ENCODE measurements around the gene CRISPLD2.

The CRISPLD2 gene

GRCh38 chr16:84803146-84803545 is 16.6 kb upstream of the CRISPLD2 start:
- DNase-seq = no peak

DNA sequence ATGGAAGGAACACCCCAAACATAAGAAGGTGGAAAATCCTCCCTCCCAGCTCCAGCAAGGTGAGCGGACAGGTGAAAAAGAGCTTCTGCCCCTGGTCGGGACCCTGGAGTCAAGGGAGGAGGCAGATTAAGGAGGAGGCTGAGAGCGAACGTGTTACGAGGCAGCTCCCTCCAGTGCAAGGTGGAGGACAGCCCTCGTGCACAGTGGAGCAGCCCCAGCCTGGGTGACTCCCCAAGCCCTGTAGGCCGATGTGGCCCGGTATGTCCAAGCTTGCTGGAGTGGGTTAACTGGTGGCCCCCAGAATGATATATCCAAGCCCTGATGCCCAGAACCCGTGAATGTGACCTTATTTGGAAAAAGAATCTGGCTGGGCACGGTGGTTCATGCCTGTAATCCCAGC is 15.5 kb upstream of the CRISPLD2 start:
- no peak for DNase-seq

DNA sequence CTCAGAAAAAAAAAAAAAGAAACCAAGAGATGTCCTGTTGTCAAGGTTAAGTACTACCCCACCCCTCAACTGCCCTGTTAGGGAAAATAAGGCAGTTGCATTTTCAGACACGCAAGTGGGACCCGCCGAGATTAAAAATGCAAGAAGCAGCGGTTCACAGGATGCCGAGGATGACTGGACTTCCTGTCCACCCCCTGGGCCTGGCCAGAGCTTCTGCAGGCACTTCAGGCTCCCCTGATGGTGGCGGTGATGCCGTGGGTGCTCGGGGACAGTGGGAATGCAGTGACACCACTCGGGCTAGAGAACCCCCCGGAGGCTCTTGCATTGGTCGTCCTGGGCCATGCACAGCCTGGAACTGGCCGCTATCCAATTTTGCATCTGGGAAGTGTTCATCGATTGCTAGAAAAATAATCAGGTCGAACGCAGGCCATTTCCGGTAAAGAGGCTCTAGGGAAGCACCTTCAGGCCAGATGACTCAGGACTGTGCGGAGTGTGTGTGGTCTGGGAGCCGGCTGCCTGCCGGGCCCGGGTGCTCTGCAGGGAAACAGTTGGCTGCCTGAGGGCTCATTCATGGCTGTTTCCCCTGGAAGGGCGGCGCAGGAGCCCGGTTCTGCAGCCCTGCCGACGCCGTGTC is 13.4 kb upstream of the CRISPLD2 start:
- DNase-seq = no peak

- DNase-seq = no peak
Measured at GRCh38 chr16:84806890-84807258, 12.9 kb upstream of the CRISPLD2 start.

DNA sequence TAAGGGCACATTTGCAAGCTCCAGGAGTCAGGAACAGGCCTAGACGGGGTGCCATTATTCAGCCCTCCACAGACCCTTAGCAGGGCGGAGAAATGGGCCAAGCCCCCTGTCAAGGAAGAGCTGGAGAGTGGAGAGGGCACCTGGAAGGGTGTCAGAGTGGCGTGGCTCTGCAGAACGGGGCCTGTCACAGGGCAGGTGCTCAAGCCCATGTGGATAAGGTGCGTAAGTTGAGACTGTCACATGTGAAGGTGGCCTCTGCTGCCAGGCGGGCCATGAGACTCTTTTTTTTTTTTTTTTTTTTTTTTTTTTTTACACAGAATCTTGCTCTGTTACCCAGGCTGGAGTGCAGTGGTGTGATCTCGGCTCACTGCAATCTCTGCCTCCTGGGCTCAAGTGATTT is 12.0 kb upstream of the CRISPLD2 start:
- no peak for DNase-seq

- no peak for DNase-seq
Measured at GRCh38 chr16:84808826-84809225, 11.0 kb upstream of the CRISPLD2 start.

DNA sequence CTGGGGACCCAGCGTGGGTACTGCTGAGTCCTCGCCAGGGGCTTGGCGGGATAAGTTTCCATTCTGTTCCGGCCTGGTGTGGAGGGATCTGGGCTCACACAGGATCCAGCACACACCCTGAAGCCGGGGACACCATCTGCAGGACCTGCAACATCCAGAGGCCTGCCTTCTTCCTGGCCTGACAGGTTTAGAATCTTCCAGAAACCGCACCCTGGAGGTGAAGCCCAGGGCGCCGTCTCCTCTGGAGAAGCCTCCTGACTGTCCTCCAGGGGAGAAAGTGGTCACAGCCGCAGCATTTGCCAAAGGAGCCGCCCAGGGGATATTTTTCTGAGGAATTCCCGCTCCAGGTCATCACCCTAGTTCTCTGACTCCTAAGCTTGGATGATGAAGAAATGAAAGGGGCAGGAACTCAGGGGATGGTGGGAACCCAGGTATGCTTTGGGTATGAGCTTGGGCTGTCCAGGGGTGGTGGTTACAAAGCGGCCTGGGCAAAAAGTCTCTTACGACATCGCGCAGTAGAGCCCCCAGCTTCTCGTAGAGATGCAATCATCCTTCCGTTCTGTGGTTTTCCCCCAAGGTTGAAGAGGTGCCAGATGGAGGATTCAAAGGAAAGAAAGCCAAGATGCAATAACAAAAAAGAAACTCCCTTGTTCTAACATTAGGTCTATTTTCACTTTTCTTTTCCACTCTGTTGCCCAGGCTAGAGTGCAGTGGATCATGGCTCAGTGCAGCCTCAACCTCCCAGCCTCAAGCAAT is 9.1 kb upstream of the CRISPLD2 start:
- DNase-seq = no peak

DNA sequence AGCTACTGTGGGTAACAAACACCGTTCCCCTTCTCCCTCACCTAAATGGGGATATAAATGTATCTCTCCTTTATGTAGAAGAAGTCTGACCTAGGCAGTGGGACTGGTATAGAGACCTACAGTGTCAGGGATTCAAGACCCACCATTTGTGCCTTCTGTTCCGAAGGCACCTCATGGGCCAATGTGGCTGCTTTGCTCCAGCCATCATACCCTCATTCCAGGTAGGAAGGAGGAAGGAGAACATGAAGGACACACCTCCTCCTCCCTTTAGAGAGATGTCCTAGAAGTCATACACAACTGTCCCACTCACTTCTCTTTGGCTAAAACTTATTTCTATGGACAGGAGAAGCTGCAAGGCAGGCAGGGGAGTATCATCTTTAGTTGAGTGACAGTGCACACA is 8.3 kb upstream of the CRISPLD2 start:
- no peak for DNase-seq

DNA sequence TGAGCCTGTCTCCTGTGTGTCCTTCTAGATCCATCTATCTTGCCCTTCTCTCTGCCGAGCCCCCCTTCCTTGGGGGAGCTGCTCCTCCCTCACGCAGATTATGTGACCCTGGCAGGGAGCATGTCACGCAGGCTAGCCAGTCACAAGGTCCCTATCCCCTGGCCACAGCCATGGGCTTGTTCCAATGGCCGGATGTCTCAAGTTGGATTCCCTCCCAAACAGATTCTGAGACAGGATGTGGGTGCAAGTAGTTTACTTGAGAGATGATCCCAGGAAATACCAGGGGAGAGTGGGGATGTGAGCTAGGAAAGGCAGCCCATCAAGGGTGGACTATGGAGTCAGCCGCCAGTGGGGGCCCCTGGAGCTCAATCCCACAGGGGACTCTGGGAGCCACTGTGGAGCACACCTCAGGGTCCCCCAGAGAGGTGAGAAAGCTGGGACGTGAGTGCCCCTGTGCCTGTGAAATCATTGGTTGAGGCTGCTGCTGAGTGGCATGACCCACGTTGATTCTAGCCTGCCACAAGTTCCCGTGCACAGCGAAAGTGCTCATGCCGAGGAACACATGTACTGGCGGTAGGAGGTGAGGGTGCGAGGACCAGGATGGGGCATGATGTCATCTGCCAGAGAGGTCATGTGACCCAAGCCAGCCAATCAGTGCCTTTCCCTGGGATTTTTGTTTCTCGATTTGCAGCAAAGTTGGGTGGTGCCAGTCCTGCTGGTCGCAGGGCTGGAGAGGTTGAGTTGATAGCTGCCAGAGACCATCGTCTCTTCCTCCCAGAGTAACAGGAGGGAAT is 6.4 kb upstream of the CRISPLD2 start:
- no peak for DNase-seq

DNA sequence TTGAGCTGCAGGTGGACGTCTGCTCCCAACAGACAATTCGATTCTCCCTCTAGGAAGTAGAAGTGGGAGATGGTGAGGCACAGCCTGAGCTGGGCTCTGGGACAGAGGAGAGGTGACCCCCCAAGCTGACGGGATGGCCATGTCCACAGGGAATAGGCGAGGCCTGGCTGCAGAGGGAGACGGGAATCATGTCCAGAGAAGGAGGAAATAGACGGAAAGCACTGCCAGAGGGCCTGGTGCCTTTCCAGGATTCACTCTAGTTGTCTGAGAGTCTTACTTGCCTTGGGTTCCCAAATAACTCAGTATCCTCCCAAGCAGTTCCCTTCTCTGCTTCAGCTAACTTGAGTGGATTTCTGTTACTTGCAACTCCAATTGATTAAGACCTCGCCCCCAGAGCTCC is 4.3 kb upstream of the CRISPLD2 start:
- DNase-seq = no peak

DNA sequence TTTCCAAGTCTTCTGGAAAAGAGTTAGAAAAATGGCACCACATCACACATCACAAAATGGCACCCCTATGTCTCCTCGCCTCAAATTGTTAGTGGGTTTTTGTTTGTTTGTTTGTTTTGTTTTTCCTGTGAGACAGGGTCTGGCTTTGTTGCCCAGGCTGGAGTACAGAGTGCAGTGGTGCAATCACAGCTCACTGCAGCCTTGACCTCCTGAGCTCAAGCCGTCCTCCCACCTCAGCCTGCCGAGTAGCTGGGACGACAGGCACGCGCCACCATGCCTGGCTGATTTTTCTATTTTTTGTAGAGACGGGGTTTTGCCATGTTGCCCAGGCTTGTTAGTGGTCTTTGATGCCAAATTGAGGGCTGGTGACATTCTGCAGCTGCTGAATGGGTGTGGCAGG is 3.8 kb upstream of the CRISPLD2 start:
- no peak for DNase-seq

DNA sequence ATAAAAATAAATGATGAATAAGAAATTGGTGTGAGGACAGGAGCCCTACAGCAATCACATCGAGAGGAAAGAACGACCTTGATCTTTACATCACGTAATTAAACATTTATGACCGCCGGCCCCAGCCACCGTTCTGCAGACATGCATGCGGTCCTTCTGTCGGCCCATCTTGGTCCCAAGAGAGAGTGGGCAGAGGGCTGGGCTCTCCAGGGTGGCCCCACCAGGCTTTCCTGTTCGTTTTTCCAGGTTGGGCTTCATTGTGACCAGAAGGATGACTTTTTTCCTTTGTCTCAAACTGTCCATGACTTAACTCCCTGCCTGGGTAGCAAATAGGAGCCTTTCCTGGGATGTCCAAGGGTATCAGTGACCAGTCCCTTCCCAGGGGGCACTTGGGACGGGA is 3.3 kb upstream of the CRISPLD2 start:
- DNase-seq = no peak

GRCh38 chr16:84817206-84817605 is 2.6 kb upstream of the CRISPLD2 start:
- DNase-seq = no peak

DNA sequence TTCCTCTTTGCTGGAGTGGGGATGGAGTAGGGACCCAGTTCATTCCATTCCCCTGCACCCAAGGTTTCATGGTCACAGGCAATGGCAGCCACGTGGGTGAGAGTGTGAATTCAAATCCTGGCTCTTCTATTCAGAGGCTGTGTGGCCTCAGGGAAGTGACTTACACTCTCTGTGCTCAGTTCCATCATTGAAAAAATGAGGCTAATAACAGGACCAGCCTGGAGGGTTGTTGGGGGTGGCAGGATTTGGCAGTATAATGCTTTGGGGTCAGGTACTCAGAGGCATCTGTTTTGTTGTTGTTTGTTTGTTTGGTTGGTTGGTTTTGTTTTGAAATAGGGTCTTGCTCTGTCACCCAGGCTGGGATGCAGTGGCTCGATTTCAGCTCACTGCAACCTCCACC is 2.2 kb upstream of the CRISPLD2 start:
- DNase-seq = no peak

GRCh38 chr16:84818133-84818532 is 1.7 kb upstream of the CRISPLD2 start:
- no peak for DNase-seq

GRCh38 chr16:84818989-84819643 is 669 bp upstream of the CRISPLD2 start:
- no peak for DNase-seq

DNA sequence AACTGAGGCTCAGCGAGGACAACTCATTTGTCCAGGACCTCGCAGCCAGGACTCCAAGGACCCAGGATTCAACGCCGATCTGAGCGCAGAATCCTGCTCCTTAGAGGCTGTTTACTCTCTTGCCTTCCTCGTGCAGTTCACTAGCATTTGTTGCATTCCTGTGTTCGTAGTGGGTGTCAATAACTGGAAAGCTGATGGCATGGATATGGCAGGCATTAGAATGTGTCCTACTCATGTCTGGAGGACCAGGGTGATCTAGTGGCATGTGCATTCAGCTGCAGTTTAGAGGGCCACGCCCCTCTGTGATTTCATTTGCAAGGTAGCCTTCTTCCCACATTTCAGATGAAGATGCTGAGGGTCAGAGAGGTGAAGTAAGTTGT is 510 bp downstream of the CRISPLD2 start:
- DNase-seq = no peak

GRCh38 chr16:84820771-84821170 is 986 bp downstream of the CRISPLD2 start:
- no peak for DNase-seq

GRCh38 chr16:84821179-84821578 is 1.4 kb downstream of the CRISPLD2 start:
- DNase-seq = no peak

DNA sequence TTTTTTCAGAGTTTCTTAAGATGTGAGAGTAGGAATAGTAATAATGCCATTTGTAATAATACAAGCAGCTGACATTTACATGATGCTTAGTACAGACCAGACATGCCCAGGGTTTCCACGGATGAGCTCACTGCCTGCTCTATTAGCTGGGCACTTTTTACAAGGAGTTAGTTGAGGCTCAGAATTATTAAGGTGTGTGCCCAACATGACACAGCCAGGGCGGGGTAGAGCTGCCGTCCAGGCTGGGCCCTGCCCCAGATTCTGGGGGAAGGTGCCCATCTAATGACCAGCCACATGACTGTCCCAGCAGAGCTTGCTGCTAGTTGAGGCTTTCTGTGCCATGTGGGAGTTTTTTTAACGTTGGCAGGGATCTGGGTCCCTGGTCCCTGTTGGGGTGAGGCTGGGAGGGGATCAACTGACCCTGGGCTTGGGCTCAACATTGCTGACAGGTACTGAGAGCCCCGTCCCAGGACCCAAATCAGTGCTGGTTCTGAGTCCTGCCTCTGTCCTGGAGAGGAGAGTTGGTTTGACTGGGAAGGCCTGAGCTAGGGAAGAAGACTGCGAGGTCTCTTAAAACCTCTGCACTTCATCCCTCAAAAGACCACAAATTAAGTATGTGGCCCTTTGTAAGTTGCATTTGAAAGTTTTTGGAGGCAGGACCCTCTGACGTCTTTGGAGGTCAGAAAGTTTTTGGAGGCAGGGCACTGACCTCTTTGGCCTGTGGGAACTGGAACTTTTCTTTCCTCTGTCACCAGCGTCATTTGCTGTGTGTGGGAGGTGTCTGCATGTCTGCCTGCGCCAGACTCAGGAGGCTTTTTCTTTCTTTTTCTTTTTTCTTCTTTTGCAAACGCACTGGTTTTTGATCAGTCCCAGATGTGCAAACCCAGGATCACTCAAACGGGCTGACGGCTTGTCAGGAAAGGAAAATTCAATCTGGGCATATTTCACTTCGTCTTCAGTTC is 2.2 kb downstream of the CRISPLD2 start:
- no peak for DNase-seq

GRCh38 chr16:84822990-84823389 is 3.2 kb downstream of the CRISPLD2 start:
- no peak for DNase-seq

DNA sequence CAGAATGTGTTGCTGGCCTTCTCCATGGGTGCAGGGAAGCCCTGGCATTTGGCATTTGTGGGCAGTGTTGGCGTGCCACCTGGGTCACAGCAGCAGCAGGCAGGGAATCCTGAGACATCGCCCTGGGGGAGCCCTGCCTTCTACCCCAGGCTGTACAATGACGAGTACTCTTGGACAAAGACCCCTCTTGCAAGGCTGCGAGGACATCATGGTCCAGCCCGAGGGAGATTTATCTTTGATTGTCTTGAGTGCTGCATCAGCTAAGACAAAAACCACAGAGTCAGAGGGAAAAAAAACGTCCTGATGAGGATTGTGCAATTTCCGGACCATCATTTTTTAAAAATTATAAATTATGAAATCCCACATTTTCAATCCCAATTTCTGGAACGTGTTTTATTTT is 3.7 kb downstream of the CRISPLD2 start:
- no peak for DNase-seq
